Activated T-helper 1 cell treated with anti-CD3 and anti-CD28 coated beads, Interleukin-12 subunit alpha, Interleukin-12 subunit beta, Interleukin-2, Interleukin-4 antibody, amounts not matched to agents 30 ng/mL and 10 ng/mL and 1 ng/mL, durations not matched to agents 14 hours and 24 hours and 36 hours (primary cell): ENCODE results near the gene TNFSF10. TPM values are rescaled to one million over a fixed set of nuclear protein-coding genes. Genes with fewer than 3 reads are reported as not detected.
"Not testable (repeated sequence)": the region's sequence is repeated elsewhere in the genome, so short reads cannot be mapped to it uniquely, and the experiment has no call there.

Experiments used
- DNase-seq: peaks from one replicate; pipeline ENCODE4 v3.0.0; 2021; ENCODE audit warnings: low spot score
- H3K27ac Mint-ChIP-seq: one replicate; pipeline ENCODE4 v1.8.0; 2021; ENCODE audit warnings: mild to moderate bottlenecking, mixed read lengths
- H3K27me3 Mint-ChIP-seq: one replicate; pipeline ENCODE4 v1.8.0; 2022; ENCODE audit warnings: mild to moderate bottlenecking, moderate library complexity, mixed read lengths; ENCODE audit not compliant: insufficient read depth
- H3K36me3 Mint-ChIP-seq: one replicate; pipeline ENCODE4 v1.8.0; 2021; ENCODE audit warnings: low read depth, mixed read lengths
- H3K4me1 Mint-ChIP-seq: one replicate; pipeline ENCODE4 v1.8.0; 2021; ENCODE audit warnings: low read depth, mixed read lengths
- H3K4me3 Mint-ChIP-seq: one replicate; pipeline ENCODE4 v1.8.0; 2021; ENCODE audit warnings: mild to moderate bottlenecking, moderate library complexity, mixed read lengths
- H3K9me3 Mint-ChIP-seq: one replicate; pipeline ENCODE4 v1.8.0; 2021; ENCODE audit warnings: mixed read lengths
- intact Hi-C: fragments of 100-400 bp; cut with micrococcal nuclease; formaldehyde crosslinking; loops from one replicate; pipeline ENCODE4 v1.15.1; 2024
- total RNA-seq: library from RNA; stranded (reverse); gene quantifications from 2 replicates; pipeline ENCODE4 v1.2.3, GENCODE V29; 2022

TNFSF10 gene
- total RNA-seq, 1 donor from 2014 or later = 123 TPM

DNA sequence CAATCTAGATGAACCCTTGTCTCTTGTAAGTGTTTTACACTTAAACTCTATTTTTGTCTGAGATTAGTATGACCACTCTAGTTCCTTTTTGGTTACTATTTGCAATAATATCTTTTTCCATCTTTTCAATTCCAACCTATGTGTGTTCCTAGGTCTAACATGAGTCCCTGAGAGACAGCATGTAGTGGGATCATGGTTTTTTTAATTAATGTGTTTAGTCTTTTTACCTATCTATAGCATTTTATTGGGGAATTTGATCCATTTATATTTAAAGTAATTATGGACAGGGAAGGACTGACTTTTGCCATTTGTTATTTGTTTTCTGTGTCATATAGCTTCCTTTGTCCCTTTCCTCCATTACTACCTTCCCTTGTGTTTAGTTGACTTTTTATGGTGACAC, 21.7 kb downstream of the TNFSF10 start:
- Mint-ChIP-seq H3K36me3 (peaks cover 42% of the 10 kb centered on the region), H3K4me3 (no peak overlapping the region), H3K27me3 (no peaks in the 10 kb centered on the region), H3K27ac (no peak overlapping the region), H3K4me1 (peaks cover 21% of the 10 kb centered on the region), H3K9me3 (peaks cover 4% of the 10 kb centered on the region)
- intact Hi-C loops = no loop called here
- DNase-seq = no peak

DNA sequence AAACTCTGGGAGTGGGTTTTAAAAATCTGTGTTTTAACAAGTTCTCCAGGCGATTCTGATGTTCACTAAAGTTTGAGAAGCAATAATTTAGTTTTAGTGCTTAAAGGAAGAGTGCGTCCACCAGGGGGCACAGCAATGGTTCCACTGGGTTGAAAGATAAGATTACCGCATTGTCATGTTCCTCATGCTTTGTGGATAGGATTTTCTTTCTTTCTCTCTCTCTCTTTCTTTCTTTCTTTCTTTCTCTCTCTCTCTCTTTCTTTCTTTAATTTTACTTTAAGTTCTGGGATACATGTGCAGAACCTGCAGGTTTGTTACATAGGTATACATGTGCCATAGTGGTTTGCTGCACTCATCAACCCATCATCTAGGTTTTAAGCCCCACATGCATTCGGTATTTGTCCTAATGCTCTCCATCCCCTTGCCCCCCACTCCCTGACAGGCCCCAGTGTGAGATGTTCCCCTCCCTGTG, 33.0 kb downstream of the TNFSF10 start:
- H3K9me3 Mint-ChIP-seq, H3K4me3 Mint-ChIP-seq, H3K36me3 Mint-ChIP-seq, H3K27me3 Mint-ChIP-seq: not testable (repeated sequence)
- DNase-seq = peak; percentile 63
- intact Hi-C loops = loop anchor here (1.0 kb wide), 7 partner anchors 27 to 177 kb away; no protein-coding TSS in a partner anchor
- H3K4me1 Mint-ChIP-seq = peaks cover 20% of the 10 kb centered on the region
- H3K27ac Mint-ChIP-seq = peak overlapping the region; percentile 83

DNA sequence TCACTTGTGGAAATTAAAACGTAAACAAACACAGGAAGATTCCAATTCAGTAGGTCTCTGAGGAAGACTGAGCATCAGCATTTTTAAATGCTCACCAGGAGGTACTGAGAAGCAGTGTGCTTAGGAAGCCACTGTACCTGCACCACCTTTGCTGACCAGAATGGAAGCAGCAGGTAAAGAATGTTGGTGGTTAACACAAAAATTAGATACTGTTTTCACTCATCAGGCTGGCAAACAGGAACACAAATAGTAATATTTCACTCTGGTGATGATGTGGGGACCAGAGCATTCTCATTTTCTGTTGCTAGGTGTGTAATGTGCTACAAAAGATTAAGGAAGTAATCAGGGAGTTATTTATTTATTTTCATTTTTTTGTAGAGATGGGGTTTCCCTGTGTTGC, 45.1 kb downstream of the TNFSF10 start:
- no peaks in the 10 kb centered on the region for H3K36me3 Mint-ChIP-seq
- no peaks in the 10 kb centered on the region for H3K9me3 Mint-ChIP-seq
- peaks cover 2% of the 10 kb centered on the region for H3K27me3 Mint-ChIP-seq
- intact Hi-C loops = loop anchor here (5.0 kb wide), 1 partner anchor 189 kb away; no protein-coding TSS in a partner anchor
- peak overlapping the region; percentile 15 for H3K27ac Mint-ChIP-seq
- DNase-seq = no peak
- H3K4me3 Mint-ChIP-seq = no peak overlapping the region
- peaks cover 22% of the 10 kb centered on the region for H3K4me1 Mint-ChIP-seq

DNA sequence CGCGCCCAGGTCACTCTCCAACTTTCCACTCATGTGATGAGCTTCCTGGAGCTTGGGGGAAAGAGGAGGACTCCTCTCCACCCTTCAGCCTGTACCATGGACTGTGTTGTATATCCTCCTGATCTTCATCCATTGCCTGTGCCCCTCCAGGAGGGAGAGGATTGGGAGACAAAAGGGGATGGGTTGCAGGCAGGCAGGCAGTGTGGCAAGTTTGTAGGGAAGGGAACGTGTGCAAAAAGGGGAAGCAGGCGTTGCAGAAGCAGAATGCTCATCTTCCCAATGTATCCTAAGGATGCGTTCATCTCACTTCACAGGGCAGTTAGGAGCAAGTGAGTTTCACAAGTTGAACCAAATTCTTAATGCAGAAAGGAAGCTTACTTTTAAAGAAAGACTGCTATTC, 46.9 kb downstream of the TNFSF10 start:
- intact Hi-C loops = loop anchor here (2.0 to 5.0 kb wide), 2 partner anchors 16 to 191 kb away; no protein-coding TSS in a partner anchor
- no peak overlapping the region for H3K27ac Mint-ChIP-seq
- H3K9me3 Mint-ChIP-seq = peaks cover 6% of the 10 kb centered on the region
- peaks cover 7% of the 10 kb centered on the region for H3K27me3 Mint-ChIP-seq
- peaks cover 22% of the 10 kb centered on the region for H3K4me1 Mint-ChIP-seq
- DNase-seq = no peak
- peak overlapping the region; percentile 16 for H3K4me3 Mint-ChIP-seq
- H3K36me3 Mint-ChIP-seq = no peaks in the 10 kb centered on the region

- H3K4me3 Mint-ChIP-seq = no peak overlapping the region
- DNase-seq = no peak
- H3K4me1 Mint-ChIP-seq = peaks cover 22% of the 10 kb centered on the region
- no peaks in the 10 kb centered on the region for H3K36me3 Mint-ChIP-seq
- peaks cover 10% of the 10 kb centered on the region for H3K27me3 Mint-ChIP-seq
- H3K27ac Mint-ChIP-seq = no peak overlapping the region
- intact Hi-C loops = loop anchor here (2.0 to 5.0 kb wide), 2 partner anchors 15 to 192 kb away; no protein-coding TSS in a partner anchor
- H3K9me3 Mint-ChIP-seq = peaks cover 6% of the 10 kb centered on the region
Observed at GRCh38 chr3:172475703-172476102, 47.5 kb downstream of the TNFSF10 start.

DNA sequence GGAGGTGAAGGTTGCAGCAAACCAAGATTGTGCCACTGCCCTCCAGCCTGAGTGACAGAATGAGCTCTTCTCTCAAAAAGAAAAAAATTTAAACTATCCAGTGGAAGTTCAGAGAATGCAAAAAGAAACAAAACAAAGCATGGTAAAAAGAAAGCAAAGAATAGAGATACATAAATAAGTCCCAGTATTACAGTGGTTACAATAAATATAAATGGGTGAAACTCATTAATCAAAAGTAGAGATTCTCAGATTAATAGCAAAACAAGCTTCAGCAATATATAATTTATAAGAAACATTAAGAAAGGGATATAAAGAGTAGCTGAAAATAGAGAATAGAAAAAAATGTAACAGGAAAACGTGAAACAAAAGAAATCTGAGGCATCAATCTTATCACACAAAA, 51.3 kb downstream of the TNFSF10 start:
- Mint-ChIP-seq H3K27ac (no peak overlapping the region), H3K4me3 (no peak overlapping the region), H3K9me3 (peaks cover 6% of the 10 kb centered on the region), H3K4me1 (peaks cover 14% of the 10 kb centered on the region), H3K27me3 (peaks cover 19% of the 10 kb centered on the region), H3K36me3 (no peaks in the 10 kb centered on the region)
- intact Hi-C loops = no loop called here
- DNase-seq = no peak

DNA sequence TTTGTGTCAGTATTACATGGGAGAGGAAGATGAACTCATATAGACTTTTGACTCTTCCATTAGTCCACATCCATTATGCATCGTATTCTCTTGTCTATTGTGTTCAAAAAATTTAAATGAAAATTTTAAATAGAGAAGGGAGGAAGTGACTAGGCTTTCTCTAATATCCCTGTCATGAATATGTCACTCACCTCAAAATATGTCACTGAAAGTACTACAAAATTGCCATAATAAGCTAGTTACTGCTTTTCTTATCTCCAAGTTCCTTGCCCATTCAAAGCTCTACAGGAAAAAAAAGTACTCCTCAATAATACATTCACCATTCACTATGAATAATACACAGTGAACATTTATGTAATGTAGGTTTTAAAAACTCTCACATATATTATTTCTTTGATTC, 52.6 kb downstream of the TNFSF10 start:
- Mint-ChIP-seq H3K9me3 (peaks cover 6% of the 10 kb centered on the region), H3K36me3 (no peaks in the 10 kb centered on the region), H3K4me3 (no peak overlapping the region), H3K4me1 (peaks cover 9% of the 10 kb centered on the region), H3K27me3 (peaks cover 19% of the 10 kb centered on the region), H3K27ac (no peak overlapping the region)
- intact Hi-C loops = no loop called here
- DNase-seq = no peak

GRCh38 chr3:172467170-172467824, 55.9 kb downstream of the TNFSF10 start:
- Mint-ChIP-seq H3K4me3 (no peak overlapping the region), H3K36me3 (no peaks in the 10 kb centered on the region), H3K4me1 (peaks cover 9% of the 10 kb centered on the region), H3K9me3 (peaks cover 6% of the 10 kb centered on the region), H3K27ac (no peak overlapping the region), H3K27me3 (peaks cover 21% of the 10 kb centered on the region)
- DNase-seq = no peak
- intact Hi-C loops = no loop called here

DNA sequence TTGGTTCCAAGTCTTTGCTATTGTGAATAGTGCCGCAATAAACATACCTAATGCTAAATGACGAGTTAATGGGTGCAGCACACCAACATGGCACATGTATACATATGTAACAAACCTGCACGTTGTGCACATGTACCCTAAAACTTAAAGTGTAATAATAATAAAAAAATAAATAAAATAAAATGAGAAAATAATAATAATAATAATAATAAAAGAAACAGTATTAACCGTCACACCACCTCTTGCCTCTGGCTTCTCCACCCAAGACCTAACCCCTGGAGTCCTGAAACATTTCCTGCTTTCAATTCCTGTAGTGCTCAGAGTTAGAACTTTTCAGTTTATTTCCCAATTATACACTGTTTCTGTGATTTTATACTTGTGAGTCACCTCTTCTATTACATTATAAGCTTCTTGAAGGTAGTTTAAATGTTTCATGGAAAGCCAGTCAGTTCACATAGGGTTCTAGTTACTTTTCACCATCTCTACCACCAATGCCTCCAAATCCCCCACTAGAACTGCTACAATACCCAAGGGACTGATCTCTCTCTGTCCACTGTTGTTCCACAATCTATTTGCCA, 56.6 kb downstream of the TNFSF10 start:
- intact Hi-C loops = no loop called here
- DNase-seq = no peak
- H3K4me1 Mint-ChIP-seq = peaks cover 9% of the 10 kb centered on the region
- H3K36me3 Mint-ChIP-seq = no peaks in the 10 kb centered on the region
- H3K27me3 Mint-ChIP-seq = peaks cover 15% of the 10 kb centered on the region
- H3K4me3 Mint-ChIP-seq = no peak overlapping the region
- peaks cover under 1% of the 10 kb centered on the region for H3K9me3 Mint-ChIP-seq
- H3K27ac Mint-ChIP-seq = no peak overlapping the region

GRCh38 chr3:172465281-172465680, 57.9 kb downstream of the TNFSF10 start:
- Mint-ChIP-seq H3K4me1 (peaks cover 9% of the 10 kb centered on the region), H3K27ac (no peak overlapping the region), H3K4me3 (no peak overlapping the region), H3K9me3 (no peaks in the 10 kb centered on the region), H3K36me3 (no peaks in the 10 kb centered on the region), H3K27me3 (peaks cover 9% of the 10 kb centered on the region)
- no peak for DNase-seq
- intact Hi-C loops = no loop called here

GRCh38 chr3:172464306-172464705, 58.9 kb downstream of the TNFSF10 start:
- Mint-ChIP-seq H3K4me1 (peaks cover 9% of the 10 kb centered on the region), H3K4me3 (no peak overlapping the region), H3K9me3 (no peaks in the 10 kb centered on the region), H3K27me3 (peaks cover 7% of the 10 kb centered on the region), H3K27ac (no peak overlapping the region), H3K36me3 (no peaks in the 10 kb centered on the region)
- intact Hi-C loops = no loop called here
- no peak for DNase-seq

GRCh38 chr3:172461530-172462138, 61.6 kb downstream of the TNFSF10 start:
- Mint-ChIP-seq H3K9me3 (no peaks in the 10 kb centered on the region), H3K4me3 (no peak overlapping the region), H3K27me3 (peaks cover 2% of the 10 kb centered on the region), H3K36me3 (no peaks in the 10 kb centered on the region), H3K27ac (no peak overlapping the region), H3K4me1 (no peaks in the 10 kb centered on the region)
- DNase-seq = no peak
- intact Hi-C loops = loop anchor here (1.0 to 2.0 kb wide), 4 partner anchors 15 to 205 kb away; no protein-coding TSS in a partner anchor

GRCh38 chr3:172456404-172456803, 66.8 kb downstream of the TNFSF10 start:
- intact Hi-C loops = no loop called here
- Mint-ChIP-seq H3K27me3 (peaks cover 26% of the 10 kb centered on the region), H3K4me3 (no peak overlapping the region), H3K27ac (no peak overlapping the region), H3K4me1 (no peaks in the 10 kb centered on the region), H3K36me3 (no peaks in the 10 kb centered on the region), H3K9me3 (no peaks in the 10 kb centered on the region)
- no peak for DNase-seq
